Left colon (tissue), 2 donors: Measurements from ENCODE around the gene INPP5D. TPM values are rescaled to one million over a fixed set of nuclear protein-coding genes. Genes with fewer than 3 reads are reported as not detected.
"Not testable (repeated sequence)": the region's sequence is repeated elsewhere in the genome, so short reads cannot be mapped to it uniquely, and the experiment has no call there.

Source experiments
- ATAC-seq: fragments of 200-7000 bp; cut with Tn5 transposase; one replicate; pipeline ENCODE4 v1.9.1; 2020; ENCODE audit warnings: mild to moderate bottlenecking, moderate library complexity
- DNase-seq, 2 donors: peaks; one replicate each; pipeline ENCODE4 v3.0.0-alpha.2; 2020
- intact Hi-C, 2 donors: fragments of 100-400 bp; cut with DNase I in 1 of 2; cut with micrococcal nuclease in 1 of 2; formaldehyde crosslinking; loops; one replicate each; pipeline versions ENCODE4 v1.11.2 to v1.14.0; 2022; cut with DNase I, micrococcal nuclease
- long read RNA-seq: library from polyadenylated mRNA; unstranded; transcript quantifications from one replicate; pipeline ENCODE4 v2.0.0, GENCODE V29; 2021
- total RNA-seq, 2 donors: library from RNA; stranded (reverse); fragmentation: NEBNext Ultra II Directional; extraction: Animal tissue kit (Norgen Biotek cat#: 25700); gene quantifications; one replicate each; pipeline ENCODE4 v1.2.1, GENCODE V29; 2021
- donor health status: DM: no; HTN: no; CAD: no.
- donor health status: DM: yes; HTN: yes; CAD: no.

Gene INPP5D
- 10 to 100 TPM in 1 of 2 donors, 1 to 10 TPM in 1; 6.6 to 10.6 TPM for total RNA-seq
- long read RNA-seq, partial matches to known transcripts, result 4 of 5 reads
- long read RNA-seq, other reads (novel, unspliced or antisense), result 0 of 5 reads

GRCh38 chr2:233059797-233060500 is at the start of gene INPP5D:
INPP5D (plus strand) TSS chr2:233060342; CDS start chr2:233060479, 137 bp downstream.
- ATAC-seq (peak; percentile 56), DNase-seq (peak; percentile 52 to 60)
- intact Hi-C loops, result no loop called here

- intact Hi-C loops, result no loop called here
- ATAC-seq (no peak), DNase-seq (no peak)
Measured at GRCh38 chr2:233010569-233011267, 49.4 kb upstream of the INPP5D start.

- no peak for ATAC-seq
- intact Hi-C loops, result no loop called here
Measured at GRCh38 chr2:233011268-233011650, 48.9 kb upstream of the INPP5D start.

GRCh38 chr2:233011702-233012131 is 48.4 kb upstream of the INPP5D start:
- DNase-seq (no peak), ATAC-seq (no peak)
- intact Hi-C loops, result no loop called here

More at GRCh38 chr2:233011268-233011650, 48.9 kb upstream of the INPP5D start:
- DNase-seq, result no peak

- intact Hi-C loops, result no loop called here
- ATAC-seq (peak; percentile 87), DNase-seq (peak; percentile 69 to 71)
Measured at GRCh38 chr2:233012301-233012971, 47.7 kb upstream of the INPP5D start.

GRCh38 chr2:233013027-233013461 is 47.1 kb upstream of the INPP5D start, which contains the start of gene NGEF:
NGEF (minus strand) TSS chr2:233013256; CDS start chr2:232974890, 38,366 bp downstream.
- ATAC-seq, result peak; percentile 89
- peak; percentile 89 to 90 for DNase-seq
- intact Hi-C loops, result no loop called here

GRCh38 chr2:233013650-233014049 is 46.5 kb upstream of the INPP5D start:
- intact Hi-C loops, result no loop called here

GRCh38 chr2:233015019-233015645 is 45.0 kb upstream of the INPP5D start:
- intact Hi-C loops, result no loop called here
- DNase-seq (no peak), ATAC-seq (no peak)

More at GRCh38 chr2:233013650-233014049, 46.5 kb upstream of the INPP5D start:
- DNase-seq (no peak), ATAC-seq (no peak)

- ATAC-seq, result peak; percentile 61
- intact Hi-C loops, result no loop called here
- DNase-seq, result no peak
Measured at GRCh38 chr2:233017947-233018346, 42.2 kb upstream of the INPP5D start.

GRCh38 chr2:233019610-233020009 is 40.5 kb upstream of the INPP5D start:
- intact Hi-C loops, ATAC-seq: not testable (repeated sequence)

GRCh38 chr2:233020454-233020853 is 39.7 kb upstream of the INPP5D start:
- peak; percentile 16 for ATAC-seq
- DNase-seq, result no peak
- intact Hi-C loops, result no loop called here

More at GRCh38 chr2:233019610-233020009, 40.5 kb upstream of the INPP5D start:
- not testable (repeated sequence) for DNase-seq

GRCh38 chr2:233021771-233022170 is 38.4 kb upstream of the INPP5D start:
- ATAC-seq (no peak), DNase-seq (no peak)
- intact Hi-C loops, result no loop called here

- intact Hi-C loops, result no loop called here
- no peak for ATAC-seq
- no peak for DNase-seq
Measured at GRCh38 chr2:233022561-233022960, 37.6 kb upstream of the INPP5D start.

GRCh38 chr2:233023007-233023760 is 37.0 kb upstream of the INPP5D start:
- DNase-seq (no peak), ATAC-seq (no peak)
- intact Hi-C loops, result no loop called here

- intact Hi-C loops, result no loop called here
- no peak for DNase-seq
Measured at GRCh38 chr2:233023761-233024410, 36.3 kb upstream of the INPP5D start.

GRCh38 chr2:233025706-233026105 is 34.4 kb upstream of the INPP5D start:
- DNase-seq (no peak), ATAC-seq (no peak)
- intact Hi-C loops, result no loop called here

More at GRCh38 chr2:233023761-233024410, 36.3 kb upstream of the INPP5D start:
- ATAC-seq, result no peak

GRCh38 chr2:233026198-233026813 is 33.8 kb upstream of the INPP5D start:
- intact Hi-C loops, result no loop called here
- ATAC-seq (no peak), DNase-seq (no peak)
